ENCODE measurements around the gene SND1.

DNA sequence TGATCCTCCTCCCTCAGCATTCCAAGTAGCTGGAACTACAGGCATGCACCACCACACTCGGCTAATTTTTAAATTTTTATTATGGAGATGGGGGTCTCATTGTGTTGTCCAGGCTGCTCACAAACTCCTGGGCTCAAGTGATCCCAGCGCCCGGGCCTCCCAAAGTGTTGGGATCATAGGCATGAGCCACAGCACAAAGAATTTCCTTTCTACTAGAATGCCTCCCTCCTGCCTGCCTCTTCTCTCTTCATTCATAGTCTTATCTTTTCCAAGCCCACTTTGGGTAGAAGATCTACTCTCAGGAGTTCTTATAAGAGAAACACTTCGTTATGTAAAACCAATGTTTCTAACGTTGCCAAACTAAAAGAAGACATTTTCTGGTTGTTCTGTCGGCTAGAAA is 235.1 kb downstream of the SND1 start:
- TF ChIP-seq POLR2A (IDR thresholded peaks at IDR 0.05), result no peak
- TF ChIP-seq, protein P1, sequence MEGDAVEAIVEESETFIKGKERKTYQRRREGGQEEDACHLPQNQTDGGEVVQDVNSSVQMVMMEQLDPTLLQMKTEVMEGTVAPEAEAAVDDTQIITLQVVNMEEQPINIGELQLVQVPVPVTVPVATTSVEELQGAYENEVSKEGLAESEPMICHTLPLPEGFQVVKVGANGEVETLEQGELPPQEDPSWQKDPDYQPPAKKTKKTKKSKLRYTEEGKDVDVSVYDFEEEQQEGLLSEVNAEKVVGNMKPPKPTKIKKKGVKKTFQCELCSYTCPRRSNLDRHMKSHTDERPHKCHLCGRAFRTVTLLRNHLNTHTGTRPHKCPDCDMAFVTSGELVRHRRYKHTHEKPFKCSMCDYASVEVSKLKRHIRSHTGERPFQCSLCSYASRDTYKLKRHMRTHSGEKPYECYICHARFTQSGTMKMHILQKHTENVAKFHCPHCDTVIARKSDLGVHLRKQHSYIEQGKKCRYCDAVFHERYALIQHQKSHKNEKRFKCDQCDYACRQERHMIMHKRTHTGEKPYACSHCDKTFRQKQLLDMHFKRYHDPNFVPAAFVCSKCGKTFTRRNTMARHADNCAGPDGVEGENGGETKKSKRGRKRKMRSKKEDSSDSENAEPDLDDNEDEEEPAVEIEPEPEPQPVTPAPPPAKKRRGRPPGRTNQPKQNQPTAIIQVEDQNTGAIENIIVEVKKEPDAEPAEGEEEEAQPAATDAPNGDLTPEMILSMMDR (IDR thresholded peaks at IDR 0.05), result no peak

All from right lobe of liver (tissue), 4 donors.